K562 (cell line): Measurements from ENCODE around the gene LMBR1L. TPM values are rescaled to one million over a fixed set of nuclear protein-coding genes. Genes with fewer than 3 reads are reported as not detected.

Experiments
- FOXJ3 ChIP-seq: sonication (generic); formaldehyde crosslinking; IDR thresholded peaks from 2 replicates; pipeline ENCODE4 v1.4.0; 2020; ENCODE audit warnings: mild to moderate bottlenecking, missing genetic modification reagents
- HLTF ChIP-seq: fragments of 450-650 bp; IDR thresholded peaks from 2 replicates; pipeline ENCODE4 v1.6.1; 2016
- KAT2B ChIP-seq: IDR thresholded peaks from one replicate; pipeline ENCODE4 v1.6.1; 2012; ENCODE audit warnings: low read depth, mild to moderate bottlenecking, control low read depth, inconsistent platforms, low read length, moderate library complexity
- MYNN ChIP-seq, 2 experiments: sonication (generic); formaldehyde crosslinking in 1 of 2; IDR thresholded peaks; 2 replicates each; pipeline versions ENCODE4 v1.5.0 to v1.6.1; 2016 to 2020; ENCODE audit warnings: antibody characterized with exemption in 1 of 2, missing genetic modification reagents in 1 of 2
- SAP30 ChIP-seq: fragments of 200-600 bp; sonication (generic); IDR thresholded peaks from 2 replicates; pipeline ENCODE4 v1.6.1; 2012; ENCODE audit warnings: borderline replicate concordance, low read depth, mild to moderate bottlenecking, moderate library complexity, low read length, control low read depth, inconsistent platforms; ENCODE audit not compliant: insufficient read depth, poor library complexity, severe bottlenecking
- SNRNP70 ChIP-seq: fragments of 200-400 bp; formaldehyde crosslinking; optimal IDR thresholded peaks from 2 replicates; pipeline ENCODE3; 2017; ENCODE audit warnings: low read depth, low read length
- SRSF1 ChIP-seq: fragments of 200-400 bp; formaldehyde crosslinking; IDR thresholded peaks from 2 replicates; pipeline ENCODE4 v1.6.1; 2017; ENCODE audit warnings: mild to moderate bottlenecking, low read depth, low read length, moderate library complexity
- ZKSCAN1 ChIP-seq: fragments of 150-350 bp; IDR thresholded peaks from 2 replicates; pipeline ENCODE4 v1.6.1; 2016; ENCODE audit warnings: low read depth, low read length
- ZNF695 ChIP-seq: fragments of 450-650 bp; formaldehyde crosslinking; IDR thresholded peaks from 2 replicates; pipeline ENCODE4 v1.4.0; 2020; ENCODE audit warnings: mild to moderate bottlenecking, moderate library complexity
- polyA plus RNA-seq, 8 experiments: library from polyadenylated mRNA; depleted of rRNA in 4 of 8; stranded (reverse) in 5 of 8; unstranded in 3 of 8; fragments of >200 nt; fragmentation: Nextera tagmentation in 2 of 8; fragmentation: Illumina TruSeq in 1 of 8; extraction: Ambion mirVana in 2 of 8; extraction: Trizol in 1 of 8; gene quantifications; 2 replicates each; pipeline versions ENCODE4 v1.2.1 to v1.2.3, GENCODE V29; 2011 to 2014; ENCODE audit warnings: inconsistent platforms in 1 of 8, missing spikeins in 1 of 8
- total RNA-seq, 7 experiments: library from RNA; depleted of rRNA in 6 of 7; stranded (reverse); fragments of >200 nt in 6 of 7; fragmentation: Illumina TruSeq in 2 of 7; extraction: Trizol in 2 of 7; gene quantifications; 2 replicates each; pipeline versions ENCODE4 v1.2.1 to v1.2.3, GENCODE V29; 2011 to 2021; ENCODE audit warnings: low replicate concordance in 1 of 7
- TF ChIP-seq, protein P1 (sequence below): sonication (generic); formaldehyde crosslinking; IDR thresholded peaks from 2 replicates; pipeline ENCODE4 v1.8.0; 2022; ENCODE audit warnings: mild to moderate bottlenecking, missing genetic modification reagents
- TF ChIP-seq, protein P2 (sequence below): sonication (generic); formaldehyde crosslinking; IDR thresholded peaks from 2 replicates; pipeline ENCODE4 v1.8.1; 2023; ENCODE audit warnings: mild to moderate bottlenecking, missing genetic modification reagents
- TF ChIP-seq, protein P3 (sequence below): fragments of 450-650 bp; IDR thresholded peaks from 2 replicates; pipeline ENCODE4 v1.6.1; 2017; ENCODE audit warnings: antibody characterized with exemption
- TF ChIP-seq, protein P4 (sequence below): fragments of 250-450 bp; sonication (Bioruptor Pico); IDR thresholded peaks from 2 replicates; pipeline ENCODE4 v1.5.0; 2021; ENCODE audit warnings: mild to moderate bottlenecking, moderate library complexity
- TF ChIP-seq, protein P5 (sequence below): fragments of 450-650 bp; IDR thresholded peaks from 2 replicates; pipeline ENCODE4 v1.6.1; 2018; ENCODE audit not compliant: partially characterized antibody

LMBR1L gene
- total and polyA plus RNA-seq, 9 of the 15 experiments (the other 6 are each of a cell fraction or from before 2014, with no cell fraction given), result 2.5 to 57.0 (median 31.1) TPM

DNA sequence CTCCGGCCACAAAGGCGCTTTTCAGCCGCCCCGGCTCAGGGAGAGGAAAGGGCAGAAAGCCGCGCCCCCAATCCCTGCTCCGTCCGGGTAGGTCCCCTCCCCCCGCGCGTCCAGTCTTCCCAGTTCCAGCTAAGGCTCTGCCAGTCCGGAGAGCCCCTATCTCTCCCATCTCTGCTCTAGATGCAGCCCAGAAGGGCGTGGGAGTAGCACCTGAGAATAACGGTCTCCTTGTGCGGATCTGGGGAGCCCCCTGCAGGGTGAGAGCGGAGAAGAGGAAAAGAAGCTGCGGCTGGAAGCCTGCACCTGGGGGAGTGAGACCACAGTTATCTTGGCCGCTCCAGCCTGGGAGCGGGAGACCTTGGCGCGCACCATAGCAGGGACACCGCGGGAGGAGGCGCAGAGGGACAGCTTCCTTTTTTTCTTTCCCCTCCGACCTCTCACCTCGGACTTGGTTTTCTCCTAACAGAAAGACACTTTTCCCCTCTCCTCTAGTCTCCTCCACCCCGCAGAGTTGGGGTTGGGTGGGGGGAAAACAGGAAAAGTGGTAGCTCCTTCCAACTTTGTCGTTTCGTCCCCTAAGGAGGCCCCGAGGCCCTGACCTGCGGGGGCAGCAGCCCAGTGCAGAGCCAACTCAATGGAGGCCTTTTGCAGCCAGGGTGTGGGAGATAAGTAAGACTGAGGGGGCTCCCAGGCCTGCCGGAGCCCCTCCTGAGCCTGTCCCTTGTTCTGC, 18.4 kb downstream of the LMBR1L start (continued):
- no peak for TF ChIP-seq SRSF1
- TF ChIP-seq, protein P1, sequence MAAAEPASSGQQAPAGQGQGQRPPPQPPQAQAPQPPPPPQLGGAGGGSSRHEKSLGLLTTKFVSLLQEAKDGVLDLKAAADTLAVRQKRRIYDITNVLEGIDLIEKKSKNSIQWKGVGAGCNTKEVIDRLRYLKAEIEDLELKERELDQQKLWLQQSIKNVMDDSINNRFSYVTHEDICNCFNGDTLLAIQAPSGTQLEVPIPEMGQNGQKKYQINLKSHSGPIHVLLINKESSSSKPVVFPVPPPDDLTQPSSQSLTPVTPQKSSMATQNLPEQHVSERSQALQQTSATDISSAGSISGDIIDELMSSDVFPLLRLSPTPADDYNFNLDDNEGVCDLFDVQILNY (CRISPR knock-in tag), result 0 out of 2 replicates have a peak, but pooled peaks have one; percentile 68
- no peak for TF ChIP-seq SNRNP70
- no peak for TF ChIP-seq ZNF695
- no peak for TF ChIP-seq HLTF
- TF ChIP-seq, protein P2, sequence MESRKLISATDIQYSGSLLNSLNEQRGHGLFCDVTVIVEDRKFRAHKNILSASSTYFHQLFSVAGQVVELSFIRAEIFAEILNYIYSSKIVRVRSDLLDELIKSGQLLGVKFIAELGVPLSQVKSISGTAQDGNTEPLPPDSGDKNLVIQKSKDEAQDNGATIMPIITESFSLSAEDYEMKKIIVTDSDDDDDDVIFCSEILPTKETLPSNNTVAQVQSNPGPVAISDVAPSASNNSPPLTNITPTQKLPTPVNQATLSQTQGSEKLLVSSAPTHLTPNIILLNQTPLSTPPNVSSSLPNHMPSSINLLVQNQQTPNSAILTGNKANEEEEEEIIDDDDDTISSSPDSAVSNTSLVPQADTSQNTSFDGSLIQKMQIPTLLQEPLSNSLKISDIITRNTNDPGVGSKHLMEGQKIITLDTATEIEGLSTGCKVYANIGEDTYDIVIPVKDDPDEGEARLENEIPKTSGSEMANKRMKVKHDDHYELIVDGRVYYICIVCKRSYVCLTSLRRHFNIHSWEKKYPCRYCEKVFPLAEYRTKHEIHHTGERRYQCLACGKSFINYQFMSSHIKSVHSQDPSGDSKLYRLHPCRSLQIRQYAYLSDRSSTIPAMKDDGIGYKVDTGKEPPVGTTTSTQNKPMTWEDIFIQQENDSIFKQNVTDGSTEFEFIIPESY (CRISPR knock-in tag), result peak; percentile 81
- no peak for TF ChIP-seq FOXJ3 (CRISPR knock-in tag)
- TF ChIP-seq, protein P3, sequence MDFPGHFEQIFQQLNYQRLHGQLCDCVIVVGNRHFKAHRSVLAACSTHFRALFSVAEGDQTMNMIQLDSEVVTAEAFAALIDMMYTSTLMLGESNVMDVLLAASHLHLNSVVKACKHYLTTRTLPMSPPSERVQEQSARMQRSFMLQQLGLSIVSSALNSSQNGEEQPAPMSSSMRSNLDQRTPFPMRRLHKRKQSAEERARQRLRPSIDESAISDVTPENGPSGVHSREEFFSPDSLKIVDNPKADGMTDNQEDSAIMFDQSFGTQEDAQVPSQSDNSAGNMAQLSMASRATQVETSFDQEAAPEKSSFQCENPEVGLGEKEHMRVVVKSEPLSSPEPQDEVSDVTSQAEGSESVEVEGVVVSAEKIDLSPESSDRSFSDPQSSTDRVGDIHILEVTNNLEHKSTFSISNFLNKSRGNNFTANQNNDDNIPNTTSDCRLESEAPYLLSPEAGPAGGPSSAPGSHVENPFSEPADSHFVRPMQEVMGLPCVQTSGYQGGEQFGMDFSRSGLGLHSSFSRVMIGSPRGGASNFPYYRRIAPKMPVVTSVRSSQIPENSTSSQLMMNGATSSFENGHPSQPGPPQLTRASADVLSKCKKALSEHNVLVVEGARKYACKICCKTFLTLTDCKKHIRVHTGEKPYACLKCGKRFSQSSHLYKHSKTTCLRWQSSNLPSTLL, result no peak
- TF ChIP-seq ZKSCAN1, result peak; percentile 86
- TF ChIP-seq, protein P4, sequence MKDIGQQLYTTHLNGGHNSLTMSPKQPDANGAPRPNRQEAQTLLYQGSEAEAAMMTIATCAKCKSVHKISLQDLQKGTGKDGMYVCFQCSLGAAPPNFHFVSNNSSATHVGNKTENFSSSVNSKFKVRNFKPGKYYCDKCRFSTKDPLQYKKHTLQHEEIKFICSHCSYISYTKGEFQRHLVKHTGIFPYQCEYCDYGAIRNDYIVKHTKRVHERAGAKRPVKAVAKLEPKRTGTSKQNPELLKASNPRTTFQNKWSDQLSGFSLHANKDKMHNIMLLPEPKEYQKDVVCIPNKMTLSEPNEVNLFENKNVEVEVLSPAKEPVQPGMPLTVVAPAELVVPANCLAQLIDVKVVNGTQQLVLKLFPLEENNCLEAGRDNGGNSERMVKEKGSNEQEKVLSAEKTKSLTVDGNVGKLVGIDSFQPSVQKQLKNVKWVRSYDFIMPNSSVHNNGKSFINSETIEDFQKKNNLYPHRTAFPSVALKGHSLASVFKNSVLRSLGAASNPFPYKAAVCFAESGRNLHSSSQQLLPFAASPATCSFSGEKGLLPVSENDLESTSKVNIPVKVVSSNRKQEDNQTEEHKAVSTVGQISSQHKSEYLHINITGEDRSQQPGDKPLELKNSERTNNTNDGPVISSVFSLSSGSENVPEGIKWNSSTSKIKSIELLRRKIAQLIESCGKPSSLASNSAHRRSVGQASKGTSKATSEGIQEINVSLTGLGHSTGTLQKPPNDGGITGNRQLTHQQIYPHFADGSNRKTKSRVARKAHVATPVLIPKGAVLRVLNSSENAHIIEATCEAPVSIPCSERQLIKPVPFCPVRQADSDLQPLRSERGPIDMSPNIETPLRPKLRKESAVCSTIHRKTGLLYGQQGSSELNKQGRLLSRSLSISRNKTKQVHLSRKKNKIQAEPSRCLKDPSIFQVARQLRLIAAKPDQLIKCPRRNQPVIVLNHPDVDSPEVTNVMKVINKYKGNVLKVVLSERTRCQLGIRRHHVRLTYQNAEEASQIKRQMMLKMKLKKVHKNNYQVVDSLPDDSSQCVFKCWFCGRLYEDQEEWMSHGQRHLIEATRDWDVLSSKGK (CRISPR knock-in tag), result no peak
- TF ChIP-seq, protein P5, sequence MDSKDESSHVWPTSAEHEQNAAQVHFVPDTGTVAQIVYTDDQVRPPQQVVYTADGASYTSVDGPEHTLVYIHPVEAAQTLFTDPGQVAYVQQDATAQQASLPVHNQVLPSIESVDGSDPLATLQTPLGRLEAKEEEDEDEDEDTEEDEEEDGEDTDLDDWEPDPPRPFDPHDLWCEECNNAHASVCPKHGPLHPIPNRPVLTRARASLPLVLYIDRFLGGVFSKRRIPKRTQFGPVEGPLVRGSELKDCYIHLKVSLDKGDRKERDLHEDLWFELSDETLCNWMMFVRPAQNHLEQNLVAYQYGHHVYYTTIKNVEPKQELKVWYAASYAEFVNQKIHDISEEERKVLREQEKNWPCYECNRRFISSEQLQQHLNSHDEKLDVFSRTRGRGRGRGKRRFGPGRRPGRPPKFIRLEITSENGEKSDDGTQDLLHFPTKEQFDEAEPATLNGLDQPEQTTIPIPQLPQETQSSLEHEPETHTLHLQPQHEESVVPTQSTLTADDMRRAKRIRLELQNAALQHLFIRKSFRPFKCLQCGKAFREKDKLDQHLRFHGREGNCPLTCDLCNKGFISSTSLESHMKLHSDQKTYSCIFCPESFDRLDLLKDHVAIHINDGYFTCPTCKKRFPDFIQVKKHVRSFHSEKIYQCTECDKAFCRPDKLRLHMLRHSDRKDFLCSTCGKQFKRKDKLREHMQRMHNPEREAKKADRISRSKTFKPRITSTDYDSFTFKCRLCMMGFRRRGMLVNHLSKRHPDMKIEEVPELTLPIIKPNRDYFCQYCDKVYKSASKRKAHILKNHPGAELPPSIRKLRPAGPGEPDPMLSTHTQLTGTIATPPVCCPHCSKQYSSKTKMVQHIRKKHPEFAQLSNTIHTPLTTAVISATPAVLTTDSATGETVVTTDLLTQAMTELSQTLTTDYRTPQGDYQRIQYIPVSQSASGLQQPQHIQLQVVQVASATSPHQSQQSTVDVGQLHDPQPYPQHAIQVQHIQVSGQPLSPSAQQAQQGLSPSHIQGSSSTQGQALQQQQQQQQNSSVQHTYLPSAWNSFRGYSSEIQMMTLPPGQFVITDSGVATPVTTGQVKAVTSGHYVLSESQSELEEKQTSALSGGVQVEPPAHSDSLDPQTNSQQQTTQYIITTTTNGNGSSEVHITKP, result peak; percentile 99
- TF ChIP-seq SAP30, result no peak
- TF ChIP-seq MYNN (IDR thresholded peaks at IDR 0.05), result peak; percentile 38
- no peak for TF ChIP-seq MYNN (CRISPR knock-in tag; IDR thresholded peaks at IDR 0.05)
- TF ChIP-seq KAT2B, result peak; percentile 60
